GM19043 (cell line): ENCODE results near the gene OR2A12.
"Not testable (repeated sequence)": the region's sequence is repeated elsewhere in the genome, so short reads cannot be mapped to it uniquely, and the experiment has no call there.

Experiments
- ATAC-seq: cut with Tn5 transposase; IDR thresholded peaks from one replicate; pipeline ENCODE4 v1.9.1; 2021; ENCODE audit warnings: low read depth; ENCODE audit not compliant: unreplicated experiment

Gene OR2A12

GRCh38 chr7:144113651-144114050, 27.6 kb downstream of the OR2A12 start:
- no peak for ATAC-seq

GRCh38 chr7:144118341-144118740, 32.3 kb downstream of the OR2A12 start:
- no peak for ATAC-seq

GRCh38 chr7:144122876-144123275, 36.8 kb downstream of the OR2A12 start, which contains the start of gene OR2A14:
OR2A14 (plus strand) TSS chr7:144123176; CDS start chr7:144129113, 5,937 bp downstream.
- ATAC-seq = no peak

GRCh38 chr7:144127714-144128334, 41.7 kb downstream of the OR2A12 start:
- peak; percentile 100 for ATAC-seq

- not testable (repeated sequence) for ATAC-seq
Measured at GRCh38 chr7:144129601-144130000, 43.5 kb downstream of the OR2A12 start.

GRCh38 chr7:144130730-144131129, 44.7 kb downstream of the OR2A12 start:
- ATAC-seq = no peak

DNA sequence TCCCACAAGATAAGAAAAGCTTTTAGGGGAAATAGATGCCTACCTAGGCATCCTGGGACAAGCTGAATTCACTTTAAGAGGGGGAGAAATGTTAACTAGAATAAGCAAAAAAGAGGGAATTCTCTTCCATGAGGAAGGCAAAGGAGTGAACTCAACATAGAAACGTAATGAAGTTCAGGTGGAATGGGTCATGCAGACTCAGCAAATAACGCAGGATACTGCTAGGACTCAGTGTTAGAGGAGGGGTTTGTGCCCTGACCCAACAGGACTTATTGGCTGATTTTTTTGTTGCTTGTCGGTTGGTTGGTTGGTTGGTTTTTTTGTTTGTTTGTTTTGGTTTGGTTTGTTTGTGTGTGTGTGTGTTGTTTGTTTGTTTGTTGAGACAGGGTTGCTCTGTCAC, 46.2 kb downstream of the OR2A12 start:
- no peak for ATAC-seq

GRCh38 chr7:144133307-144133706, 47.2 kb downstream of the OR2A12 start:
- no peak for ATAC-seq

GRCh38 chr7:144134116-144134515, 48.0 kb downstream of the OR2A12 start:
- ATAC-seq = no peak

DNA sequence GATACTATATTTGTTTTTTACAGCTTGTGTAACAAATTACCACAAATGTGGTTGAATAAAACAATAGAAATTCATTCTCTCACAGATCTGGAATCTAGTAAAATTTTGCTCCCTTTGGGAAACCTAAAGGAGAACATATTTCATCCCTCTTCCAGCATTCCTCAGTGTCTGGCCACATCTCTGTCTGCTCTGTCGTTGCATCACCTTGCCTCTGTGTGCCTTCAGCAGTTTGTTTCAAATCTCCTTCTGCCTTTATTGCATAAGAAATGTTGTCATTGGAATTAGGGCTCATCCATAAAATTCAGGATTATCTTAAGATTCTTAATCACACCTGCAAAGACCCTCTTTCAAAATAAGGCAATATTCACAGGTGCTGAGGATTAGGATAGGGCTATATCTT, 51.4 kb downstream of the OR2A12 start:
- ATAC-seq = no peak

DNA sequence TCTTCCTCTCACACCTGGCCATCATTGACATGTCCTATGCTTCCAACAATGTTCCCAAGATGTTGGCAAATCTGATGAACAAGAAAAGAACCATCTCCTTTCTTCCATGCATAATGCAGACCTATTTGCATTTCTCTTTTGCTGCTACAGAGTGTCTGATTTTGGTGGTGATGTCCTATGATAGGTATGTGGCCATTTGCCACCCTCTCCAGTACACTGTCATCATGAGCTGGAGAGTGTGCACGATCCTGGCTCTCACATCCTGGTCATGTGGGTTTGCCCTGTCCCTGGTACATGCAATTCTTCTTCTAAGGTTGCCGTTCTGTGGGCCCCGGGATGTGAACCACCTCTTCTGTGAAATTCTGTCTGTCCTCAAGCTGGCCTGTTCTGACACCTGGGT, 56.1 kb downstream of the OR2A12 start:
- ATAC-seq = no peak

DNA sequence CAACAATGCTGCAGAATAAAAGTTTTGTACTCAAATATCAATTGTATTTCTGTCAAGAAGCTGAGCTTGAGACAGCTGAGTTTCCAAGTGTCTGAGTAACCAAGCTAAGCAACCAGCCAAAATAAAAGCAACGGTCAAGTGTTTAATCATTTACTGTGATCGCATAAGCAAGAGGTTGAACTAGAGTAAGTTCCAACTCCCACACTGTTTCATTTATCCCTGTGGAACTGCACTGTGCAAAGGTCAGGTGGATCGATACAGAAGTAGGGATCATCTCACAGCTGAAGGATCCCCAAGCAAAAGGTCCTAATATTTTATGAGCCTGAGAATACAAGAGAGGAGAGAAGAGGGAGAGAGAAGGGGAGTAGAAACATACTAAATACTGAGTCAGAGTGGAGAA, 58.3 kb downstream of the OR2A12 start:
- no peak for ATAC-seq

DNA sequence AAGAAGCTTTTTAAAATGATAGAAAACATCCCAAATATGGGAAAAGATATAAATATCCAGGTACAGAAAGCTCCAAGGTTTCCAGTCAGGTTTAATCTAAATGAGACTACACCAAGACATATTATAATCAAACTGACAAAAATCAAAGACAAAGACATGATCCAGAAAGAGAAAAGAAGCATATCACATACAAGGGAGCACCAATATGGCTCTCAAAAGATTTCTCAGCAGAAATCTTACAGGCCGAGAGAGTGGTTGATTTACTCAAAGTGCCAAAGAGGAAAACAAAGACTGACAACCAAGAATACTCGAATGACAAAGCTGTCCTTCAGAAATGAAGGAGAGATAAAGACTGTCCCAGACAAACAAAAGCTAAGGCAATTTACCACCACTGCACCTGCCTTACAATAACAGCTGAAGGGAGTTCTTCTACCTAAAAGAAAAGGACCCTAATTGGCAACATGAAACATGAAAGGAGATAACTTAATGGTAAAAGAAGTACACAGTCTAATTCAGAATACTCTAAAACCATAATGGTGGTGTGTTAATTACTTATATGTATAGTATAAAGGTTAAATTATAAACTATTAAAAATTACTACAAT, 62.2 kb downstream of the OR2A12 start:
- no peak for ATAC-seq
